ENCODE measurements around the gene FNDC3A.

Gene FNDC3A

GRCh38 chr13:49253310-49253709 lies 277.6 kb downstream of the FNDC3A start:
- no peak for DNase-seq (ENCODE audit: low read depth in 2 of 2)

GRCh38 chr13:49254007-49254406 lies 278.3 kb downstream of the FNDC3A start:
- DNase-seq (ENCODE audit: low read depth in 2 of 2) = no peak

GRCh38 chr13:49256841-49257240 lies 281.1 kb downstream of the FNDC3A start:
- no peak for DNase-seq (ENCODE audit: low read depth in 2 of 2)

DNA sequence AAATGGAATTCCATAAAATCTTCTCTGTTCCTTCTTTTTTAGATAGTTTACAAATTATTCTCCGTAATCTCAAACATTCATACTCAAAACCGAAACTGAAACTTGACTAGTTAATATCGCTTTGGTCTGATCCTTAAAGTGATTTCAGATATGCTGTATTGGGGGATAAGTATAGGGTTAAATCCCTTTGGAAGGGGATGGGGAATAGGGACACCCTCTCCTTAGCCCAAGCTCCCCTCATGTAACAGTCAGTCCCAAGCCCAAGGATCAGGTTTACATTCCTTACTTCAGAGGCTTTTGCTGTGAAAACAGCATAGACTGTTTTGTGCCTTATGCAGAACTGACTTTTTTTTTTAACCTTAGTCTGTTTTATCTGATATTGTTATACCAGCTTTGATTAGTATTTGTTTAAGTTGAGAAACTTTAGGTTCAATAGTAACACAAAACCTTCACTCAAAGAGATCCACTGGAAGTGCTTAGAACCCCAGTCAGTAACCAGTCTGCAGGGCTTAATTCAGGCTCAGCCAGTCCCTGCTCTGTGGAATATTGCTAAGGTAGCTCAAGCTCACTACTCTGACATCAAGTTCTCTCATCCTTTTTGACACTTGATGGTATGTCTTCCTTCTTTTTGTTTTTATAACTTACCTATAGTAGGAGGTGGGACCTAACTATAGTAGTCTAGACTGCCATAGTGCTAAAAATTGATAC lies 282.5 kb downstream of the FNDC3A start:
- DNase-seq (ENCODE audit: low read depth in 2 of 2) = no peak
